Gastroesophageal sphincter (tissue), 3 donors: ENCODE measurements around the gene SCRT2.

Experiments
- CTCF ChIP-seq, 4 experiments: fragments of 200-600 bp in 2 of 4; fragments of 450-650 bp in 2 of 4; sonication (generic) in 1 of 4; IDR thresholded peaks; one replicate each; pipeline ENCODE4 v1.5.1; 2017 to 2019; ENCODE audit warnings: antibody characterized with exemption in 4 of 4, mild to moderate bottlenecking in 2 of 4, moderate library complexity in 2 of 4
- EP300 ChIP-seq: sonication (generic); formaldehyde crosslinking; IDR thresholded peaks from one replicate; pipeline ENCODE4 v1.6.1; 2017; ENCODE audit warnings: antibody characterized with exemption, mild to moderate bottlenecking
- POLR2A ChIP-seq, 2 donors: fragments of 450-650 bp; IDR thresholded peaks; one replicate each; pipeline ENCODE4 v1.6.1; 2017; ENCODE audit warnings: antibody characterized with exemption in 2 of 2, mild to moderate bottlenecking in 2 of 2, moderate library complexity in 1 of 2

DNA sequence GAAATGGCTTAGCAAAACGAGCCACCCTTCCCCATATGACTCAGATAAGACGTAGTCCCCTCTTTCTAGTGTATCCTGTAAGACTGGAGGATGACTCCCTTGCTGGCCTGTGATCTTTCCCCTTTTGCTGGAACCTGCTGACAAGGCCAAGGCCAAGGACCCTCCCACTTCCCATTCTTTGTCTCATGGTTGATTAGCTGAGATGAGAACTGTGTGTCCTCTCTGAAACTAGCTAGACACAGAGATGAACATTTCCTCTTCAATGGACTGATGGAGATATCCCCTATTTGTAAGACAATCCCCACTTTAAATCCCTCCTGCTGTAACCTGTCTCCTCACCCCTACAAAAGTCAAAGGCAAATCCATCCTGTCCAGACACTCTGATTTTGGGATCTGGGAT, 33.4 kb upstream of the SCRT2 start:
- TF ChIP-seq CTCF (IDR thresholded peaks at IDR 0.05) (no peak), POLR2A (IDR thresholded peaks at IDR 0.05) (no peak), EP300 (no peak)
